ENCODE measurements around the gene IP6K1.

Gene IP6K1

DNA sequence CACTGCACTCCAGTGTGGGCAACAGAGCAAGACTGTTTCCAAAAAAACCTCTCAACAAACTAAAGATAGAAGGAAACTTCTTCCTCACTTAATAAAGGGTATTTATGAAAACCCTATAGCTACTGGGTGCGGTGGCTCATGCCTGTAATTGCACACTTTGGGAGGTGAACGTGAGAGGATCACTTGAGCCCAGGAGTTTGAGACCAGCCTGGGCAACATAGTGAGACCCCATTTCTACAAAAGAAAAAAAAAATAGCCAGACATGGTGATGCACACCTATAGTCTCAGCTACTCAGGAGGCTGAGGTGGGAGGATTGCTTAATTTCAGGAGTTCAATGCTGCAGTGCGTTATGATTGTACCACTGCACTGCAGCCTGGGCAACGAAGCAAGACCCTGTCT, 22.4 kb downstream of the IP6K1 start:
- no peak for DNase-seq (ENCODE audit: low spot score)
- Histone ChIP-seq H3K4me1 (ENCODE audit: insufficient read depth, poor library complexity, severe bottlenecking) (no peaks in the 10 kb centered on the region), H3K27ac (ENCODE audit: poor library complexity, severe bottlenecking) (no peak overlapping the region), H3K9me3 (ENCODE audit: severe bottlenecking) (no peaks in the 10 kb centered on the region), H3K27me3 (ENCODE audit: insufficient read depth, poor library complexity, severe bottlenecking) (no peaks in the 10 kb centered on the region), H3K4me3 (ENCODE audit: severe bottlenecking) (no peak overlapping the region), H3K36me3 (ENCODE audit: low read depth) (peaks cover 8% of the 10 kb centered on the region)
- ATAC-seq (ENCODE audit: low read depth), result no peak
- TF ChIP-seq, protein P1, sequence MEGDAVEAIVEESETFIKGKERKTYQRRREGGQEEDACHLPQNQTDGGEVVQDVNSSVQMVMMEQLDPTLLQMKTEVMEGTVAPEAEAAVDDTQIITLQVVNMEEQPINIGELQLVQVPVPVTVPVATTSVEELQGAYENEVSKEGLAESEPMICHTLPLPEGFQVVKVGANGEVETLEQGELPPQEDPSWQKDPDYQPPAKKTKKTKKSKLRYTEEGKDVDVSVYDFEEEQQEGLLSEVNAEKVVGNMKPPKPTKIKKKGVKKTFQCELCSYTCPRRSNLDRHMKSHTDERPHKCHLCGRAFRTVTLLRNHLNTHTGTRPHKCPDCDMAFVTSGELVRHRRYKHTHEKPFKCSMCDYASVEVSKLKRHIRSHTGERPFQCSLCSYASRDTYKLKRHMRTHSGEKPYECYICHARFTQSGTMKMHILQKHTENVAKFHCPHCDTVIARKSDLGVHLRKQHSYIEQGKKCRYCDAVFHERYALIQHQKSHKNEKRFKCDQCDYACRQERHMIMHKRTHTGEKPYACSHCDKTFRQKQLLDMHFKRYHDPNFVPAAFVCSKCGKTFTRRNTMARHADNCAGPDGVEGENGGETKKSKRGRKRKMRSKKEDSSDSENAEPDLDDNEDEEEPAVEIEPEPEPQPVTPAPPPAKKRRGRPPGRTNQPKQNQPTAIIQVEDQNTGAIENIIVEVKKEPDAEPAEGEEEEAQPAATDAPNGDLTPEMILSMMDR (IDR thresholded peaks at IDR 0.05; ENCODE audit: poor library complexity, severe bottlenecking), result no peak

DNA sequence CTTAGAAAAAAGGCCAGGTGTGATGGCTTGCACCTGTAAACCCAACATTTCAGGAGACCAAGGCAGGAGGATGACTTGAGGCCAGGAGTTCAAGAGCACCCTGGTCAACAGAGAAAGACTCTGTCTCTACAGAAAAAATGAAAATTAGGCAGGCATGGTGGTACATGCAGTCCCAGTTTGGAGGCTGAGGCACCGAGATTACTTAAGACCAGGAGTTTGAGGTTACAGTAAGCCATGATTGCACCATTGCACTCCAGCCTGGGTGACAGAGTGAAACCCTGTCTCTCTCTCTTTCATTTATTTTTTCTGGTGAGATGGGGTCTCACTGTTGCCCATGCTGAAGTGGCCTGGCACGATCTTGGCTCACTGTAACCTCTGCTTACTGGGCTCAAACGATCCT, 24.7 kb downstream of the IP6K1 start:
- H3K4me3 ChIP-seq (ENCODE audit: severe bottlenecking), result no peak overlapping the region
- no peaks in the 10 kb centered on the region for H3K27me3 ChIP-seq (ENCODE audit: insufficient read depth, poor library complexity, severe bottlenecking)
- no peaks in the 10 kb centered on the region for H3K4me1 ChIP-seq (ENCODE audit: insufficient read depth, poor library complexity, severe bottlenecking)
- no peaks in the 10 kb centered on the region for H3K9me3 ChIP-seq (ENCODE audit: severe bottlenecking)
- H3K27ac ChIP-seq (ENCODE audit: poor library complexity, severe bottlenecking), result no peak overlapping the region
- TF ChIP-seq, protein P1 (IDR thresholded peaks at IDR 0.05; ENCODE audit: poor library complexity, severe bottlenecking), result no peak
- no peak for DNase-seq (ENCODE audit: low spot score)
- ATAC-seq (ENCODE audit: low read depth), result no peak
- peaks cover 6% of the 10 kb centered on the region for H3K36me3 ChIP-seq (ENCODE audit: low read depth)

DNA sequence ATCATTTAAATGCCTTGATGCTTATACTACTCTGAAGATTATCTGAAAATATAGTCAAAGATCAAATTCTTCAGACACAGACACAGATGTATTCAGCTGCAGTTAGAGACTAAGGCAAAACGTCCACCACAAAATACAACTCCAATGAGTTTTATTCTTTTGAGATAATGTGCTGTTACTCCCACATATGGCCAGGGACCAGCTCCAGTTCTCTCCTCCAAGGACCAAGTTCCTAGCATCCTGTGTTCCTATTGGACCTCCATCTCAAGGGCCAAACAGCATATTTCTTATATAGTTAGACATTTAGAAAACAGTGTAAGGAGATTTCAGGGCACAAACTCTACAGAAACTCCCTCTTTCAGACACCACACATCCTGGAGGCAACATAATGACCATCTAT, 27.1 kb downstream of the IP6K1 start:
- Histone ChIP-seq H3K36me3 (ENCODE audit: low read depth) (peaks cover 6% of the 10 kb centered on the region), H3K9me3 (ENCODE audit: severe bottlenecking) (no peaks in the 10 kb centered on the region), H3K27ac (ENCODE audit: poor library complexity, severe bottlenecking) (no peak overlapping the region), H3K4me3 (ENCODE audit: severe bottlenecking) (no peak overlapping the region), H3K4me1 (ENCODE audit: insufficient read depth, poor library complexity, severe bottlenecking) (no peaks in the 10 kb centered on the region), H3K27me3 (ENCODE audit: insufficient read depth, poor library complexity, severe bottlenecking) (no peaks in the 10 kb centered on the region)
- TF ChIP-seq, protein P1 (IDR thresholded peaks at IDR 0.05; ENCODE audit: poor library complexity, severe bottlenecking), result no peak
- no peak for ATAC-seq (ENCODE audit: low read depth)
- DNase-seq (ENCODE audit: low spot score), result no peak

DNA sequence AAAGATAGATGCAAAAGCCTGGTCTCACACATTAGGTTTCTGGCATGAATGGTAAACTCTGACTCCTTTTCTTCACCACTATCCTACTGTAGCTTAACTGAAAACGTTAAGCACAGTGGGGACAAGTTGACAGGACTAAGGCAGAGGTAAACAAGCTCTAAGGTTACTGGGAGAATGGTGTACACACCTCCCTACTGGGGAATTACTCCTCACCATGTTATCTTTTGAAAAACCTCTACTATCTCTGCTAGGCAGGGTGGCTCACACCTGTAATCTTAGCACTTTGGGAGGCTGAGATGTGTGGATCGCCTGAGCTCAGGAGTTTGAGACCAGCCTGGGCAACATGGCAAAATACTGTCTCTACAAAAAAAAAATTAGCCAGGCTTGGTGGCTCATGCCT, 29.1 kb downstream of the IP6K1 start:
- Histone ChIP-seq H3K36me3 (ENCODE audit: low read depth) (peaks cover 7% of the 10 kb centered on the region; the same call in 1 of the 2 replicates), H3K9me3 (ENCODE audit: severe bottlenecking) (no peaks in the 10 kb centered on the region), H3K27ac (ENCODE audit: poor library complexity, severe bottlenecking) (no peak overlapping the region), H3K4me1 (ENCODE audit: insufficient read depth, poor library complexity, severe bottlenecking) (no peaks in the 10 kb centered on the region), H3K27me3 (ENCODE audit: insufficient read depth, poor library complexity, severe bottlenecking) (no peaks in the 10 kb centered on the region), H3K4me3 (ENCODE audit: severe bottlenecking) (no peak overlapping the region)
- DNase-seq (ENCODE audit: low spot score) (no peak), ATAC-seq (ENCODE audit: low read depth) (no peak)
- TF ChIP-seq, protein P1 (IDR thresholded peaks at IDR 0.05; ENCODE audit: poor library complexity, severe bottlenecking), result no peak

DNA sequence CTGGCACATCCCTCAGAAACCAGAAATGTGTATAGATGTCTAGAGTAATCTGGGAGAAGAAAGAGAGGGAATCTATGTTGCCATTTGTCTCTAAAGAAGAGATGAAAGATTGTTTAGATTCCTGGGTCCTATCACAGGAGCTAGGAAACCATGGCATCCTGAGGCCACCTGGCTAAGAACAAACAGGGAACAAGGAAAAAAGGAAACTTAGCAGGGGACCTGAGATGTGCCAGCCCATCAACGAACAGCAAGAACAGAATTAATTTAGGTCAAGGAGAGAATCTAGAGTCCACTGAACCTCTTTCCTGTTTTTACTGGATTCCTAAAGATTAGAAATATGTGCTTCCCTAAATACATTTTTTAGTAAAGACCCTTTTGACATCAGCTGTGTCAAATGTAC, 30.3 kb downstream of the IP6K1 start:
- TF ChIP-seq, protein P1 (IDR thresholded peaks at IDR 0.05; ENCODE audit: poor library complexity, severe bottlenecking), result no peak
- H3K4me1 ChIP-seq (ENCODE audit: insufficient read depth, poor library complexity, severe bottlenecking), result no peaks in the 10 kb centered on the region
- DNase-seq (ENCODE audit: low spot score) (no peak), ATAC-seq (ENCODE audit: low read depth) (no peak)
- H3K9me3 ChIP-seq (ENCODE audit: severe bottlenecking), result no peaks in the 10 kb centered on the region
- no peaks in the 10 kb centered on the region for H3K27me3 ChIP-seq (ENCODE audit: insufficient read depth, poor library complexity, severe bottlenecking)
- no peak overlapping the region for H3K27ac ChIP-seq (ENCODE audit: poor library complexity, severe bottlenecking)
- no peak overlapping the region for H3K4me3 ChIP-seq (ENCODE audit: severe bottlenecking)
- peaks cover 10% of the 10 kb centered on the region; the same call in 1 of the 2 replicates for H3K36me3 ChIP-seq (ENCODE audit: low read depth)

All from RWPE2 (cell line).